Ishikawa (cell line): ENCODE data around the gene SLC46A3.

ENCODE experiments used
- CEBPB ChIP-seq: IDR thresholded peaks from 2 replicates; pipeline ENCODE4 v1.6.1; 2012
- CREB1 ChIP-seq: IDR thresholded peaks from 2 replicates; pipeline ENCODE4 v1.6.1; 2012; ENCODE audit warnings: low read depth
- EGR1 ChIP-seq: IDR thresholded peaks from 2 replicates; pipeline ENCODE4 v1.6.1; 2012
- EP300 ChIP-seq: IDR thresholded peaks from 2 replicates; pipeline ENCODE4 v1.6.1; 2012; ENCODE audit warnings: borderline replicate concordance
- FOXM1 ChIP-seq: IDR thresholded peaks from 2 replicates; pipeline ENCODE4 v1.6.1; 2012; ENCODE audit warnings: low read depth, borderline replicate concordance
- NFIC ChIP-seq: IDR thresholded peaks from 2 replicates; pipeline ENCODE4 v1.6.1; 2012
- RAD21 ChIP-seq: IDR thresholded peaks from 2 replicates; pipeline ENCODE4 v1.6.1; 2012; ENCODE audit warnings: low read depth
- TAF1 ChIP-seq: IDR thresholded peaks from 2 replicates; pipeline ENCODE4 v1.6.1; 2012; ENCODE audit warnings: low read depth, mild to moderate bottlenecking
- TCF12 ChIP-seq: IDR thresholded peaks from 2 replicates; pipeline ENCODE4 v1.6.1; 2012; ENCODE audit warnings: low read depth
- TEAD4 ChIP-seq: IDR thresholded peaks from 2 replicates; pipeline ENCODE4 v1.6.1; 2012
- YY1 ChIP-seq: IDR thresholded peaks from 2 replicates; pipeline ENCODE4 v1.6.1; 2012; ENCODE audit warnings: low read depth
- ZBTB7A ChIP-seq: IDR thresholded peaks from 2 replicates; pipeline ENCODE4 v1.6.1; 2012; ENCODE audit warnings: low read depth
- TF ChIP-seq, protein P1 (sequence below): IDR thresholded peaks from 2 replicates; pipeline ENCODE4 v1.6.1; 2012; ENCODE audit warnings: low read depth, mild to moderate bottlenecking
- TF ChIP-seq, protein P2 (sequence below): IDR thresholded peaks from 2 replicates; pipeline ENCODE4 v1.6.1; 2012
- TF ChIP-seq, protein P3 (sequence below): IDR thresholded peaks from 2 replicates; pipeline ENCODE4 v1.6.1; 2012

Gene SLC46A3

GRCh38 chr13:28739376-28739775, 20.6 kb upstream of the SLC46A3 start:
- TF ChIP-seq TCF12: no peak
- no peak for TF ChIP-seq TAF1
- TF ChIP-seq, protein P1, sequence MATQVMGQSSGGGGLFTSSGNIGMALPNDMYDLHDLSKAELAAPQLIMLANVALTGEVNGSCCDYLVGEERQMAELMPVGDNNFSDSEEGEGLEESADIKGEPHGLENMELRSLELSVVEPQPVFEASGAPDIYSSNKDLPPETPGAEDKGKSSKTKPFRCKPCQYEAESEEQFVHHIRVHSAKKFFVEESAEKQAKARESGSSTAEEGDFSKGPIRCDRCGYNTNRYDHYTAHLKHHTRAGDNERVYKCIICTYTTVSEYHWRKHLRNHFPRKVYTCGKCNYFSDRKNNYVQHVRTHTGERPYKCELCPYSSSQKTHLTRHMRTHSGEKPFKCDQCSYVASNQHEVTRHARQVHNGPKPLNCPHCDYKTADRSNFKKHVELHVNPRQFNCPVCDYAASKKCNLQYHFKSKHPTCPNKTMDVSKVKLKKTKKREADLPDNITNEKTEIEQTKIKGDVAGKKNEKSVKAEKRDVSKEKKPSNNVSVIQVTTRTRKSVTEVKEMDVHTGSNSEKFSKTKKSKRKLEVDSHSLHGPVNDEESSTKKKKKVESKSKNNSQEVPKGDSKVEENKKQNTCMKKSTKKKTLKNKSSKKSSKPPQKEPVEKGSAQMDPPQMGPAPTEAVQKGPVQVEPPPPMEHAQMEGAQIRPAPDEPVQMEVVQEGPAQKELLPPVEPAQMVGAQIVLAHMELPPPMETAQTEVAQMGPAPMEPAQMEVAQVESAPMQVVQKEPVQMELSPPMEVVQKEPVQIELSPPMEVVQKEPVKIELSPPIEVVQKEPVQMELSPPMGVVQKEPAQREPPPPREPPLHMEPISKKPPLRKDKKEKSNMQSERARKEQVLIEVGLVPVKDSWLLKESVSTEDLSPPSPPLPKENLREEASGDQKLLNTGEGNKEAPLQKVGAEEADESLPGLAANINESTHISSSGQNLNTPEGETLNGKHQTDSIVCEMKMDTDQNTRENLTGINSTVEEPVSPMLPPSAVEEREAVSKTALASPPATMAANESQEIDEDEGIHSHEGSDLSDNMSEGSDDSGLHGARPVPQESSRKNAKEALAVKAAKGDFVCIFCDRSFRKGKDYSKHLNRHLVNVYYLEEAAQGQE: no peak
- no peak for TF ChIP-seq EP300
- TF ChIP-seq NFIC: no peak
- no peak for TF ChIP-seq FOXM1
- no peak for TF ChIP-seq CEBPB
- TF ChIP-seq TEAD4: no peak
- TF ChIP-seq YY1: no peak
- no peak for TF ChIP-seq ZBTB7A
- no peak for TF ChIP-seq RAD21
- TF ChIP-seq, protein P2, sequence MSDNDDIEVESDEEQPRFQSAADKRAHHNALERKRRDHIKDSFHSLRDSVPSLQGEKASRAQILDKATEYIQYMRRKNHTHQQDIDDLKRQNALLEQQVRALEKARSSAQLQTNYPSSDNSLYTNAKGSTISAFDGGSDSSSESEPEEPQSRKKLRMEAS: no peak
- TF ChIP-seq EGR1: no peak
- no peak for TF ChIP-seq CREB1
- TF ChIP-seq, protein P3, sequence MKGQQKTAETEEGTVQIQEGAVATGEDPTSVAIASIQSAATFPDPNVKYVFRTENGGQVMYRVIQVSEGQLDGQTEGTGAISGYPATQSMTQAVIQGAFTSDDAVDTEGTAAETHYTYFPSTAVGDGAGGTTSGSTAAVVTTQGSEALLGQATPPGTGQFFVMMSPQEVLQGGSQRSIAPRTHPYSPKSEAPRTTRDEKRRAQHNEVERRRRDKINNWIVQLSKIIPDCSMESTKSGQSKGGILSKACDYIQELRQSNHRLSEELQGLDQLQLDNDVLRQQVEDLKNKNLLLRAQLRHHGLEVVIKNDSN: no peak

DNA sequence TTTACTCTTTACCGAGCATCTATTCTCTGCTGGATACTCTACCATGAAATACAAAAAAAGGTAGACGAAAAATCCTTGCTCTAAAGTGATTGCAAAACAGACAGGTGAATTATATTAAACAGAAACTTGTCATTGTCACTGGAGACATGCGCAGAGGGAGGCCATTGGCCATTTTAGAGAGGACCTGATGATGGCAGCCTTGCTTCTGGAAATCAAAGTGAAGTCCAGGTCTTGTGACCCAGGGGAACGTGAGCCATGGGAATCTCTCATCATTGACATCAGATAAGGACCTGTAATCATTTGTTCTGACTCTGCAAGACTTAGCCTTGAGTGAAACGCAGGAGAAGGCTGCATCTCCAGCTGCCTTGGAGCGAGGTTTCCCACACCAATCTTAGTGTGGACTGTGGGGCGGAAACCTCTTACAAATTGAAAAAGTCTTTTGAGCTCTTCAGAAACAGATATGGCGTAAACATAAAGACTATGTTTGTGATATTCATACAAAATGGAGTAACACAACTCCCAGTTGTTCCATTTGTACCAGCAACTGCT, 16.8 kb upstream of the SLC46A3 start:
- TF ChIP-seq NFIC (no peak), CREB1 (no peak), TCF12 (no peak), RAD21 (no peak), EP300 (no peak), CEBPB (no peak), TEAD4 (no peak), FOXM1 (no peak), EGR1 (no peak), YY1 (no peak)
- TF ChIP-seq, protein P2: no peak
- TF ChIP-seq, protein P1: no peak
- TF ChIP-seq, protein P3: no peak

DNA sequence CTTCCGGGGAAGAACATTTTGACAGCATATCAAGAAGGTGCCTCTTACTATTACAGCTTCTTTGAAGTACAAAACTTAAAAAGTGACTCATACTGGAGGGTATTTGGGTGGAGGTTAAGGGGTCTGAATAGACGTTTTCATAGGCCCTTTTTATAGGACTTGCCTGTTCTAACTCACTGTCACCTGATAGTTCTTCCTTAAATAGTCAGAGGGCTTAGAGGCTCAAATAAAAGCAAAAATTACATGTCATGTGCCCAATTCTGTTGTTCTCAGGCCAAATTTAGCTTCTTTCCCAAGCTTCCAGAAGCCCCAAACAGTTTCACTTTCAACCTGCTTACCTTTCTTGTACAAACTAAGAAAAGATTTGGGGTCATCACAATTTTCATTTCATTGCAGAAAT, 16.1 kb upstream of the SLC46A3 start:
- TF ChIP-seq CEBPB (no peak), TCF12 (no peak), ZBTB7A (no peak), RAD21 (no peak), YY1 (no peak), NFIC (no peak), TEAD4 (no peak), FOXM1 (no peak), EP300 (no peak), CREB1 (no peak)
- TF ChIP-seq, protein P1: no peak
- TF ChIP-seq, protein P2: no peak
- TF ChIP-seq, protein P3: no peak

DNA sequence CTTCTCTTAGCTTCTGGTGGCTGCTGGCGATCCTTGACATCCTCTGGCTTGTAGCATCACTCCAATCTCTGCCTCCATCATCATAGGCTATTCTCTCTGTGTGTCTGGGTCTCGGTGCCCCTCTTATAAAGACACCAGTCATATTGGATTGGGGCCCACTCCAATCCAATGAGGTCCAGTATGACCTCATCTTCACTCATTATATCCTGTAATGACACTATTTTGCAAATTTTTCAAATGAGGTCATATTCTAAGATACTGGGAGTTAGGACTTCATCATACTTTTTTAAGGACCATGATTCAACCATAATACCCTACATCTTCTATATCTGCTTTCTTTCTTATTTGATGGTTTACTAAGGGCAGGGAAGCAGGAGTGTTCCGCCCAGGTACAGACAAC, 12.0 kb upstream of the SLC46A3 start:
- TF ChIP-seq CEBPB: no peak
- no peak for TF ChIP-seq TAF1
- TF ChIP-seq CREB1: no peak
- no peak for TF ChIP-seq TCF12
- TF ChIP-seq, protein P2: no peak
- TF ChIP-seq YY1: no peak
